ENCODE data around the gene RPS15.

RPS15 gene

GRCh38 chr19:1429750-1430149, 8.4 kb upstream of the RPS15 start:
- H3K4me3 ChIP-seq (ENCODE audit: low read length) = no peak overlapping the region
- no peak overlapping the region for H3K27ac ChIP-seq (ENCODE audit: low read length)
- no peaks in the 10 kb centered on the region for H3K9me3 ChIP-seq (ENCODE audit: insufficient read depth, low read length)
- H3K4me1 ChIP-seq (ENCODE audit: low read length) = no peaks in the 10 kb centered on the region
- peaks cover 80% of the 10 kb centered on the region for H3K79me2 ChIP-seq (ENCODE audit: low read length)
- H3K27me3 ChIP-seq (ENCODE audit: low read depth, low read length) = no peaks in the 10 kb centered on the region
- H2AFZ ChIP-seq (ENCODE audit: low read depth, low read length) = no peak overlapping the region
- H4K20me1 ChIP-seq (ENCODE audit: insufficient read depth, low read length) = peaks cover 55% of the 10 kb centered on the region
- peaks cover 86% of the 10 kb centered on the region for H3K36me3 ChIP-seq (replicated peaks; ENCODE audit: low read depth, low read length)
- H3K9ac ChIP-seq (ENCODE audit: low read length) = no peak overlapping the region
- TF ChIP-seq EZH2phosphoT487 (IDR thresholded peaks at IDR 0.05; ENCODE audit: low read depth) (no peak), CTCF (IDR thresholded peaks at IDR 0.05; ENCODE audit: low read depth, low read length) (no peak)
- H3K4me2 ChIP-seq (ENCODE audit: low read length) = no peak overlapping the region

- H4K20me1 ChIP-seq (ENCODE audit: insufficient read depth, low read length) = peaks cover 50% of the 10 kb centered on the region
- H3K79me2 ChIP-seq (ENCODE audit: low read length) = peaks cover 75% of the 10 kb centered on the region
- H3K4me3 ChIP-seq (ENCODE audit: low read length) = no peak overlapping the region
- no peak overlapping the region for H3K9ac ChIP-seq (ENCODE audit: low read length)
- no peak overlapping the region for H2AFZ ChIP-seq (ENCODE audit: low read depth, low read length)
- H3K27ac ChIP-seq (ENCODE audit: low read length) = no peak overlapping the region
- no peaks in the 10 kb centered on the region for H3K9me3 ChIP-seq (ENCODE audit: insufficient read depth, low read length)
- no peak overlapping the region for H3K4me2 ChIP-seq (ENCODE audit: low read length)
- H3K4me1 ChIP-seq (ENCODE audit: low read length) = no peaks in the 10 kb centered on the region
- H3K27me3 ChIP-seq (ENCODE audit: low read depth, low read length) = no peaks in the 10 kb centered on the region
- TF ChIP-seq EZH2phosphoT487 (IDR thresholded peaks at IDR 0.05; ENCODE audit: low read depth) (no peak), CTCF (IDR thresholded peaks at IDR 0.05; ENCODE audit: low read depth, low read length) (no peak)
- peaks cover 84% of the 10 kb centered on the region for H3K36me3 ChIP-seq (replicated peaks; ENCODE audit: low read depth, low read length)
Observed at GRCh38 chr19:1430246-1430645, 8.0 kb upstream of the RPS15 start.

- H3K9ac ChIP-seq (ENCODE audit: low read length) = no peak overlapping the region
Observed at GRCh38 chr19:1431759-1432506, 6.3 kb upstream of the RPS15 start.

GRCh38 chr19:1432507-1432887, 5.7 kb upstream of the RPS15 start:
- Histone ChIP-seq H3K4me1 (ENCODE audit: low read length) (peaks cover 4% of the 10 kb centered on the region; the same call in 1 of the 2 replicates), H2AFZ (ENCODE audit: low read depth, low read length) (no peak overlapping the region), H3K79me2 (ENCODE audit: low read length) (peaks cover 53% of the 10 kb centered on the region), H4K20me1 (ENCODE audit: insufficient read depth, low read length) (peaks cover 33% of the 10 kb centered on the region; the same call in 1 of the 2 replicates), H3K4me3 (ENCODE audit: low read length) (no peak overlapping the region), H3K27ac (ENCODE audit: low read length) (no peak overlapping the region), H3K9ac (ENCODE audit: low read length) (no peak overlapping the region), H3K4me2 (ENCODE audit: low read length) (no peak overlapping the region), H3K36me3 (replicated peaks; ENCODE audit: low read depth, low read length) (peaks cover 69% of the 10 kb centered on the region), H3K9me3 (ENCODE audit: insufficient read depth, low read length) (no peaks in the 10 kb centered on the region), H3K27me3 (ENCODE audit: low read depth, low read length) (no peaks in the 10 kb centered on the region)
- no peak for TF ChIP-seq EZH2phosphoT487 (IDR thresholded peaks at IDR 0.05; ENCODE audit: low read depth)

More at GRCh38 chr19:1431759-1432506, 6.3 kb upstream of the RPS15 start:
- H3K4me3 ChIP-seq (ENCODE audit: low read length) = no peak overlapping the region
- no peak for TF ChIP-seq EZH2phosphoT487 (IDR thresholded peaks at IDR 0.05; ENCODE audit: low read depth)
- H3K79me2 ChIP-seq (ENCODE audit: low read length) = peaks cover 58% of the 10 kb centered on the region
- H4K20me1 ChIP-seq (ENCODE audit: insufficient read depth, low read length) = peaks cover 38% of the 10 kb centered on the region; the same call in 1 of the 2 replicates
- no peak overlapping the region for H3K27ac ChIP-seq (ENCODE audit: low read length)
- no peaks in the 10 kb centered on the region for H3K4me1 ChIP-seq (ENCODE audit: low read length)
- no peaks in the 10 kb centered on the region for H3K9me3 ChIP-seq (ENCODE audit: insufficient read depth, low read length)
- H3K4me2 ChIP-seq (ENCODE audit: low read length) = no peak overlapping the region
- H3K36me3 ChIP-seq (replicated peaks; ENCODE audit: low read depth, low read length) = peaks cover 74% of the 10 kb centered on the region
- no peaks in the 10 kb centered on the region for H3K27me3 ChIP-seq (ENCODE audit: low read depth, low read length)
- no peak overlapping the region for H2AFZ ChIP-seq (ENCODE audit: low read depth, low read length)
